Cardiac septum (tissue), 1 donor: Measurements from ENCODE around the gene ZNF516. TPM values are rescaled to one million over a fixed set of nuclear protein-coding genes. Genes with fewer than 3 reads are reported as not detected.

Experiments
- DNase-seq: peaks from one replicate; pipeline ENCODE4 v3.0.0-alpha.2; 2020; ENCODE audit warnings: low spot score
- intact Hi-C: fragments of 100-400 bp; cut with DNase I; formaldehyde crosslinking; loops from one replicate; pipeline ENCODE4 v1.14.0; 2022
- total RNA-seq: library from RNA; stranded (reverse); fragmentation: NEBNext Ultra II Directional; extraction: Animal tissue kit (Norgen Biotek cat#: 25700); gene quantifications from one replicate; pipeline ENCODE4 v1.2.1, GENCODE V29; 2021
- donor health status: DM: no; HTN: no; CAD: no.

Gene ZNF516
- total RNA-seq, 1 donor from 2014 or later: 14.7 TPM

DNA sequence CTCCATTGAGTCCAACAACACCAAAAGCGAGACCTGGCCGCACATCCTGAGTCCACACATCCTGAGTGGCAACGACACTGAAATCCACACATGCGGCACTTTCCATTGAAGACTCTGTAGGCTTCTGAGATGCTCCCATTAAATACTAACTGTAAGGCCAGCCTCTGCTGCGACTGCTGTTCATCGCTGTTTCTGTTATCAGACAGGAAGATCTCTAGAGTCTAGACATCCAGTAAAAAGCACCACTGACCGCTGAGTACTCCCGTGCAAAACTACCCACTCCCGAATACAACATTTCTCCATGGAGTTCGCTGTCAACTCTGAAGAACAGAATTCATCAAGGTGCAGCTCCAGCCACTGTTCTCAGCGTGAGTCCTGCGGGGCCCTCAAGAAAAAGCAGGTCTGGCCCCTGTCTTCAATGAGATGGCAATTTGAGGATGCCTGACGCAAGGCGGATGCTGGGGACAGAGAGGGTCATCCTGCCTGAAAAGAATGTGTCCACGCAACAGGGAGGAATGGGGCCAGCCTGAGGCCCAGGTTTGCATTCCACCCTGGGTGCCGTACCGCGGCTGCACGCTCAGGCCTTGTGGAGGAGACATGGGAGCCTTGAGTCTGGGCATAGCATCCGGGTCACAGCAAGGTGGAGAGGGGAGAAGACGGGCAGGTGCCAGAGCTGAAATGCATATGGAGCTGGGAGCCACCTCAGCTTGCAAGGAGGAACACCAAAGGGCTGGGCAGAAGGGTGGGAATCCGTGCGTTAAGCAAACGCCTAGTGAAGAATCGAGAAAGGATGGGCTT is 61.9 kb downstream of the ZNF516 start:
- intact Hi-C loops: no loop called here
- no peak for DNase-seq

DNA sequence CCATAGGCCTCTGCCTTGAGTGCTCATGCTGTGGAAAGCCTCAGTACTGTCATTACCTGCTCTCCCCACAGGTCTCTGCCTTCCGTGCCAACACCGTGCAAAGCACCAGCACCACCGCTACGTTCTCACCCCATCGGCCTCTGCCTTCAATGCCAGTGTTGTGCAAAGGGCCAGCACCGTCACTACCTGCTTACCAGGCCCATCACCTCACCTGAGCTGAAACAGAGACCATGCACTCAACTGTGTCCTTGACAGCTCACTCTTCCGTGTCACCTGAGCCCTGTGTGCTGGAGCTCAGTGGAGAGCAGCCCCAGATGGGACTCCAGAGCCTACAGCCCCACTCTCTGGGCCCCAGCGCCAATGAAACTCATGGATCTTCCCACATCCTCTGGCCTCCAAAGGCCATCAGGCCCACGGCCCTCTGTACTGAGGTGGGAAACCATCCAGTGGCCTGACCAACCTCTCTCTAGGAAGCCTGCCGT is 62.7 kb downstream of the ZNF516 start:
- intact Hi-C loops: no loop called here

DNA sequence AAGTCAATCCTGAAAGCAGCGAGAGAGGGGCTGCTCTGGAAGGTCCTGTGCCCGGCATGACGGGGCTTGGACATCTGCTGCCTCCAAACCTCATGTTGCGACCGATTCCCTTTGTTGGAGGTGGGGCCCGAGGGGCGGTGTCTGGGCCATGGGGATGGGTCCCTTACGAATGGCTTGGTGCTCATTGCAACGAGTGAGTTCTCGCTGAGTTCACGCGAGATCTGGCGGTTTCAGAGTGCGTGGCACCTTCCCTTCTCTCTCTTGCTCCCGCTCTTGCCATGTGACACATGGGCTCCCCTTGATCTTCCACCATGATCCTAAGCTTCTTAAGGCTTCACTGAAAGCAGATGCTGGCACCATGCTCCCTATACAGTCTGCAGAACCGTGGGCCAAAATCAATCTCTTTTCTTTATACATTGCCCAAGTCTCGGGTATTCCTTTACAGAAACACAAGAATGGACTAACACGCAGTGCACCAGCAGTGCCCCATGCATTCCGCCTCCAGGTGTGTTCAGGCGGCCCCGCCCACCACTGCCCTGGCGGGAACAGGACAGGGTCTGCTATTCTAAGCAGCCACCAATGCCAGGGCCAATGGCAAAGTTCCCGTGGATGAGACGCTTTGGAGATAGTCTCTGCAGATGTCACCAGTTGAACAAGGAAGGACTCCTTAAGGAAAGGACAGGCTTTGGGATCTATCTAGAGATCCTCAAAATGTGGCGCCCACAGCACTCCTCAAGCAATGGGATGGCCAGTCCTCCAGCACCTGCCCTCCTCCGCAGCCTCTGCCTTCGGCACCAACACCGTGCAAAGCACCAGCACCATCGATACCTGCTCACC is 63.4 kb downstream of the ZNF516 start:
- intact Hi-C loops: no loop called here
- DNase-seq: no peak

More for the DNA sequence above, 62.7 kb downstream of the ZNF516 start:
- no peak for DNase-seq

DNA sequence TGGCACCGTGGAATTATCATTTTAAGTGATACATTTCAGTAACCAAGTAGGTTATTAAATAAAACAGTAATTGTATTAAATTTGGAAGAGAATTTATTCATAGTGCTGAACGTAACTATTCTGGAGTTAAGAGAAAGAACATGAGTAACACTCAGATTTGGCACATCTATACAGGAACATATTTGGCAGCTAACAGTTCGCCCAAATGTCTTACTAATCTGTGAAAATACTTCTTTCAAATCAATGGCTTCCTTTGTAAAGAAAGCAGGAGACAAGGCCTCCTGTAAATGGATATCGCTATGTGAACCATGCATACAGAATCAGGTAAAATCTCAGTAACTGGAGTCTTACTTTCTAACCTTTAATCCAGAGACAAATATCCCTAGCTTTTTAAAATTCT is 64.4 kb downstream of the ZNF516 start:
- intact Hi-C loops: no loop called here
- no peak for DNase-seq

DNA sequence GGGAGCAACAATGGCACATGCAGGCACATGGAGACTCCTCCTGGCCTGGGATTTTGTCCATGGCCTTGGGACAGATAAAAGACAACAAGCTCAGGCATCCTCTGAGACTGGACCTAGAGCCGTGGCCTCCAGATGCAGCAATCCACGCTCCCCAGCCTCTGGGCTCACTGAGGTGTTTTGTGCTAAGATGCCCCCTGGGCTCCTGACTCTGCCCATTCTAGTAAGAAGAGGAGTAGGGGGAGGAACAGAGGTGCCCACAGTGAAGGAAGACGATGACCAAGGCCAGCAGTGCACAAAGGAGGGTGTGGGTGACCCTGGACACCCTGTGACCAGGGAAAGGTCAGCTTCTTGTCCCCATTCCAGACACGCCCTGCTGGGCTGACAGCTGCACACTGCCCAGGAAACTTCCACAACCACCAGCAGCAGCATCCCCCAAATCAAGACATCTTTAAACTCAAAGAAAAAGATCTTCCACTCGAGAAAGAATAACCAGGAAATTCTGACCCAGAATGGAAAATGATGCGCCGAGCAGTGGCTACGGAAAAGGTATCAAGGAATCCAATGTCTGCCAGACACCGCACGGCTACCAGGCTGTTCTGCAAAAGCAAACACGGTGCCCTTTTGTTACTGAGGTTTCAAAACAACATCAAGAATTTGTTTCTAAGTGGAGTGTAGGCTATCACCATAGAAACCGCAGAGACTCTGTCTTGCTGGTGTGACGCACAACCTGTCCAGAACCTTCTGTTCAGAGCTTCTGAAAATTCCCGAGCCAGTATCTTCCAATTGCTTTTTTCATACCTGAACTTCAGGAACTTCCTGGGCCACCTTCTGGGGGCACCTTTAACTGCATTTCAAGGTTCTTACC is 65.5 kb downstream of the ZNF516 start:
- DNase-seq: no peak
- intact Hi-C loops: no loop called here

DNA sequence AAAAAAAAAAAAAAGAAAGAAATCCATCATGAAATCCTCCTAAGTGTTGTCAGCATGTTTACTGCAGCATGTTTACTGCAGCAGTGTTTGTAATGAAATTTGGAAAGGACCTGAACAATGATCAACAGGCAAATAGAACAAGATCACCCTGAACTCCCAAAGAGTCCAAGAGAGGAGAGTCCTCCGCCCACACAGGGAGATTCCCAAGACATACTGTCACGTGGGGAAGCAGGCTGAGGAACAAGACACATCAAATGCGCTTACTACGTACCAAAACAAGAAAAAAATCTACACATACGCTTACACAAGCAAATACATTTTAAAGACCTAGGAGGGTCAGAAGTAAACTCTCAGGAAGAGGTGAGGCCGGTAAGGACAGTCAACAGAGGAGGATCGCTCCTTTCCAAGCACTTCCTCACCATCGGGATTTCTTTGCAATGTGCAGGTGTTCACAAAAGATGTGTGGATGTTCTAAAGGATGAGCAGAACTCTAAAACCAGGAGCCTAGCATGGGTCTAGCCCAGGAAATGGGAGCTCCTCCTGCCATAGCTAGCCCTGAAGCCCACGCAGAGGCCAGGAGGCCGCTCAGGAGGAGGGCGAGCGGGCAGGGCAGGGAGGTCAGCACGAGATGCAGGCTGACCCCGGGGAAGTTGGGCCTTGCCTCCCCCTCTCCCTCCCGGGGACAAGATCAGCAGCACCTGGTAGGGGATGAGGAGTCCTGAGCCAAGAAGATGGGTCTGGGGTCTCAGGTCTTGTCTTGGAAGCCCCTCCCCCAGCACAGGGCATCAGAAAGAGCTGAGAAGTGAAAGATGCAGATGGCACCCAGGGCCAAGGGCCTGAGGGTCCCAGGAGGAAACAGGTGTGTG is 66.4 kb downstream of the ZNF516 start:
- no peak for DNase-seq
- intact Hi-C loops: no loop called here

DNA sequence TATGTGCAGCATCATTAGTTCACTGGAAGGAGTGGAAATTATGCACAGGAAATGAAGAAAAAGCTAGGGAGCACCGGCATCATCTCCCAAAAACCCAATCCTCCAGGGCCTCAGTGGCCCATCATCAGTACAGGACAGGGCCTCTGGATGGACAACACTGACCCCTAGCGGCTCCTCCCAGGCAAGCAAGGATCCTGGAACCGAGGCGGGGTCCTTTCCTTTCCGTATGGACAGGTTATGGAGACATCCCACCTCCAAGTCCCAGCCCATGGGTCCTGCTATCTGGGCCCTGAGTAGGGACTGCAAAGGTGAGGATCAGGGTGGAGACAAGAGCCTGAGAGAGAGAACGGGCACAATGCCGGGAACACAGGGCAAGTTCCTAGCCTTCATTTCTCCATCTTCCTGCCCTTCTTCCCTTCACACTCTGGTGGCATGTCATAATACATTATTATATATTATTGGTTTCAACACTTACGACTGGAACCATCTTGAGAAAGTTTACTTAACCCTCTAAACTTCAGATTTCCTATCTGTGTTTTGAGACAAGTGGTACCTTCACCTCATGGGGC is 68.2 kb downstream of the ZNF516 start:
- DNase-seq: no peak
- intact Hi-C loops: no loop called here

DNA sequence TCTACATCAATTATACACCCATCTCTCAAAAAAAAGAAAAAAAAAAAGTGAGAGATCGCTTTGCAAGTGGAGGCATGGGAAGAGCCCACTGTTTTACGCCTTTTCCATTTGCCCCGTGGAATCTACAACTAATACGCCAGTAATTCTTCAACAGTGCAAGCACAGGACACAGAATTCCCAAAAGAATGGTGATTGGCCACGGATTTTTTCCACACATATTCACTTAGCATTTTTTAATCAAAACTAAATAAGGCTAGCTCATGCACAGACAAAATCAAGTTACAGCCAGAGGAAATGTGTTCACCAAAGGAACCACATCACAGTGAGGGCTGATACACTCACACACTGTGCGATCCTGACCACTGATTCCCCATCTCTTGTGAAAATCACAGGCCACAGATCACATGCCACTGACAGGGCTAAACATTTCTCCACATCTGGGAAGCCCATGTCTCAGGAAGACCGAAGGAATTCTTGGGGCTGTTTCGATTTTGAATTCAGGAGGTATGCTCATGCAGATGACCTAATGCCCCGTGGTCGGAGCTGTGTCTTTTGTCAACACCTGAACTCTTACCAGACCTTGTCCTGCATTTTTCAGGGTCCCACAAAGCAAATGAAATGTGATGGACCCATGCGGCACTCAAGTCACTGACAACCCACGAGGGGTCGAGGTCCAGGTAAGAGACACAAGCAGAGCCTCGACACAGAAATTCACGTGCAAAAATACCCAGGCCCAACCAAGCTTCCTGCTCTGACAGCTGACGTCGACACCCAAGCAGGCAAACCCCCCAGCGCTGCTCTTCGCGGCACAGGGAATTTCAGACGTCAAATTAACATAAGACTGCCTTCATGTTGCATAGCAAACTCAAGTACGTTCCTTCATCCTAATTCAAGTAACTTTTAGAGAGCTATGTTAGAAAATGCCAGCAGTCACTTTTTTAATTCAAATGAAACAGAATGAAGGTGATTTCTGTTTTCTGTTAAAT is 69.6 kb downstream of the ZNF516 start:
- intact Hi-C loops: no loop called here
- DNase-seq: no peak

DNA sequence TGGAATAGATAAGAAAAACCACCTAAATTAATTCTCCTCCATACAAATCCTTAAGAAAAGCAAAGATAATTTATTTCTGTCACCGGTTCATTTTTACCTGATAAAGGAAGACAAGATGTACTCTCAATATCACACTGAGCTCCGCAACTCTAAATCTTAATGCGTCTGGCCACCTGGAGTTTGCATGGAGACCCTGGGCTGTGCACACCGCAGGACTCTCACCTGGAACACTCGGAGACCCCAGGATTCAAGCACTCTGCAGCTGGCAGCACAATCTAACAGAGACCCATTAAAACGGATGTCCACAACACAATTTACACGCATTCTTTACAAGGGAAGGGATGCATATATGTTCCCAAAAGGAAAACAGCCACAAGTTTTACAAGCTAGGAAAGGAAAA is 72.2 kb downstream of the ZNF516 start:
- DNase-seq: no peak
- intact Hi-C loops: no loop called here

DNA sequence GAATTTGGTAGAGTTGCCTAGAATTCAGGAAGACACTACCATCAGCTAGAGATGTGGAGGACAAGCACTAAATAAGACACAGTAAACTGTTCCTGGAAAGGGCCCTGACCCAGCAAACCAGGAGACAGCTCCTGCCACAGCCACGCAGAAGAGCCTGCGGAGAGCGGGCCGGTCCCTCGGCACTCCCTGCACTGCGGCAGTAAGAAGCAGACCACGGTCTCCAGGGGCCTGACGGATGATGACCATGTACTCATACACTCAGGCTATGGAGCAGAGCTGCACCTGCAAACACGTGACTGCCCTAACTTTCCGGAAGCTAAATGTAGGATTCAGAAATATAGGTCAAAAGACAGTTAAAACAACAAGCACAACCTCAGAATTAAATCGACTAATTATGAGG is 72.9 kb downstream of the ZNF516 start:
- no peak for DNase-seq
- intact Hi-C loops: no loop called here

DNA sequence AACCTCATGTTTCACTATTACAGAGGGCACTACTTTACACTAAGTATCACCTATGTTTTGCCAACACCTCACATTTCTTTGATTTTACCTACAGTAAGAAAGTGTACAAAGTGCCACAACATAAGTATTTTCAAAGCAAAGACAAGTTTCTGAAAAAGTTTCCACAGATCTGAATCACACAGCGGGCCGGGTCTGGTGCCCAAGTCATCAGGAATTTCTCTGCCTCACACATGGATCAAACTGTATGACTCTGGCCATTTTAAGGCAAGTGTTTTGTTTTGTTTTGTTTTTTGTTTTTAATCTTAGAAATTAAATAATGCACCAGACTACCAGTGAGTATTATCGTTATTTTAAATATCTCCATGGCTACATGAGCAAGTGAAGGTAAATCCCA is 73.4 kb downstream of the ZNF516 start:
- intact Hi-C loops: no loop called here
- DNase-seq: no peak

DNA sequence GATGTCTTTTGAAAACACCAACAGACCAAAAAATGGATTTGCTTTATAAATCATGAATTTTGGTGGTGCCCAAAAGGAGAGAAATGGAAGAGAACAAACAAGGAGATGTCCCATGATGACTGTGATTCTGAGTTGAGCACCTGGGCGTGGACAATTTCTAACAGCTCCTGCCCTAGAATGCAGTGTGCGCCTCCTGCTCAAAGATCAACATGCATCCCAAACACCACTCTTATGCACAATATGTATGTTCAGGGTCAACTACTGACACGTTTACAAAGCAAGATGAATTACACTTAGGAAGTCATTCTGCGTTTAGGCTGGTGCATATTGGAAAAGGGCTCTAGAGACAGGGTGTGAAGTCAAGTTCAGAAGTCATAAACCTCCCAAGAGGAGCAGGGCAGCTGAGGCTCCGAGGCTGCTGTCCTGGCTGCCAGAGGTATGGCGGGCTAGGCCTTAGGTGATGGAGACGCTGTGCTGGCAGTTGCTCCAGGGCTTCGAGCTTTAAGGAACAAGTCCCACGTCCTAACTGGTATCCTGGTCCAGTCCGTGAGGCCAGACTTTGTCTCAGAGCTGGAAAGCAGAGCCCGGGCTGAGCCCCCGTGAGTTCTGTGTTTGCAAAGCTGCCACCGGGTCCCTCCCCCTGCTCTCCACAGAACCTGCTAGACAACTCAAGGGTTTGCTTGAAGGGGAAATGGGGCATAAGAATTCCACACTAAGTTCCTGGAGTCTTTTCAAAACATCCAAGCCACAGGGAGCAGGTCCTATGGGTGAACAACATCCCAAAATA is 74.0 kb downstream of the ZNF516 start:
- intact Hi-C loops: no loop called here
- DNase-seq: no peak

DNA sequence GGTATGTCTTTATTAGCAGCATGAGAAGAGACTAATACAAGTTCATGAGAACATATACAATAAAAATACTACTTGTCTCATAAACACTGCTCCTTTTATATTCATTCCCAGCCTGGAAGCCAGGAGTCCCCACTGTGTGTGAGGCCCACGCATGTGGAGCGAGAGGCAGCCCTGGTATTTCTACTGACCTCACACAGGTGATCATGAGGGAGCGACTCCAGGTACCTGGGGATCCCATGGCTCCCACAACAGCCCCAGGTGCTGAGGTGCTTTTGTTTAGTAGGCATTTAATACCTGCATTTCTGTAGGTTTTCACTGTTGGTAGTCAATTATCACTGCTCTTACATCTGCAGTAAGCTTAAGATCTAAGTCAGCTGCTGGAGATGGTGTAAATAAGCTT is 75.2 kb downstream of the ZNF516 start:
- intact Hi-C loops: loop anchor here (5.0 kb wide), 1 partner anchor 32 kb away; no protein-coding TSS in a partner anchor
- DNase-seq: no peak

DNA sequence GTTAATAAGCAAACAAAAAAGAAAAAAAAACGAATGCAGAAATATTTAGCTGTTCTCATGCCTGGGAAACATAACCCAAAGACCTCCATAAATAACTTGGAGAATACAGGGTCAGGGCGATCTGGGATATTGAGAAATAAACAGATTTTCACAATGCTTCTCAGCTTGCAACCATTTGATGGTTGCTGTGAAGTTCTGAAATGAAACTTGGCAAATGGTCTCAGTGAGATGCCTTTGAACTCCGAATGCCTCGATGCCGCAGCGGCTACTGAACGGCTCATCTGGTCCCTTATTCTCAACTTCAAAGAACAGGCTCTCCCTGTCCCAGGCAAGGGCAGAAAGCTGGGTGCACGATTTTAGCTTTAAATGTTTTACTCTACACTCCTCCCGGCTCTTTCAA is 78.1 kb downstream of the ZNF516 start:
- DNase-seq: no peak
- intact Hi-C loops: loop anchor here (5.0 kb wide), 1 partner anchor 35 kb away; no protein-coding TSS in a partner anchor

DNA sequence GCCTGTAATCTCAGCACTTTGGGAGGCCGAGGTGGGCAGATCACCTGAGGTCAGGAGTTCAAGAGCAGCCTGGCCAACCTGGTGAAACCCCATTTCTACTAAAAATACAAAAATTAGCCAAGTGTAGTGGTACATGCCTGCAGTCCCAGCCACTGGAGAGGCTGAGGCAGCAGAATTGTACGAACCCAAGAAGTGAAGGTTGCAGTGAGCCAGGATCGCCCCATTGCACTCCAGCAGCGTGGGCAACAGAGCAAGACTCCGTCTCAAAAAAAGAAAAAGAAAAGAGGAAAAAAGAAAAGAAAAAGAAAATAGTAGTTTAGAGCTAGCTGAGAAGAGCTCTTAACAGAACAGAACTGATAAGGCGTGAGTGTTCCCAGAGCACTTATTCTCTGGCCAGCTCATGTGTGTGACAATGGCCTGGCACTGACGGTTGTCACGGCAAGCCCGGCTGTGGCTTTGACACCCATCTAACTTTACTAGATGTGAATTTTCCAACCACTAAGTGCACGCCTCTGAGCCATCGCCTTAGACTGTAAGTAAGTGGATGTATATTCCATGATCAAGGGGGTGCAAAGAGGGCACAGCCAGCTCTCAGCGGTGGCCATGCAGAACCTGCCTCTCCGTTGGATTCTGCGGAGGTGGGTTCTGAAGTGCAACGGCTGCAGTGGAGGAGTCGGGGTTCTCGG is 80.0 kb downstream of the ZNF516 start:
- intact Hi-C loops: loop anchor here (5.0 kb wide), 2 partner anchors 37 to 207 kb away; no protein-coding TSS in a partner anchor
- DNase-seq: no peak
